OCI-M2 (cell line): Measurements from ENCODE around the gene MAB21L4.

Experiments used
- DNase-seq: peaks from one replicate; lab custom pipeline; 2025; ENCODE audit not compliant: unreplicated experiment; lab: John Stamatoyannopoulos, UW

Gene MAB21L4

DNA sequence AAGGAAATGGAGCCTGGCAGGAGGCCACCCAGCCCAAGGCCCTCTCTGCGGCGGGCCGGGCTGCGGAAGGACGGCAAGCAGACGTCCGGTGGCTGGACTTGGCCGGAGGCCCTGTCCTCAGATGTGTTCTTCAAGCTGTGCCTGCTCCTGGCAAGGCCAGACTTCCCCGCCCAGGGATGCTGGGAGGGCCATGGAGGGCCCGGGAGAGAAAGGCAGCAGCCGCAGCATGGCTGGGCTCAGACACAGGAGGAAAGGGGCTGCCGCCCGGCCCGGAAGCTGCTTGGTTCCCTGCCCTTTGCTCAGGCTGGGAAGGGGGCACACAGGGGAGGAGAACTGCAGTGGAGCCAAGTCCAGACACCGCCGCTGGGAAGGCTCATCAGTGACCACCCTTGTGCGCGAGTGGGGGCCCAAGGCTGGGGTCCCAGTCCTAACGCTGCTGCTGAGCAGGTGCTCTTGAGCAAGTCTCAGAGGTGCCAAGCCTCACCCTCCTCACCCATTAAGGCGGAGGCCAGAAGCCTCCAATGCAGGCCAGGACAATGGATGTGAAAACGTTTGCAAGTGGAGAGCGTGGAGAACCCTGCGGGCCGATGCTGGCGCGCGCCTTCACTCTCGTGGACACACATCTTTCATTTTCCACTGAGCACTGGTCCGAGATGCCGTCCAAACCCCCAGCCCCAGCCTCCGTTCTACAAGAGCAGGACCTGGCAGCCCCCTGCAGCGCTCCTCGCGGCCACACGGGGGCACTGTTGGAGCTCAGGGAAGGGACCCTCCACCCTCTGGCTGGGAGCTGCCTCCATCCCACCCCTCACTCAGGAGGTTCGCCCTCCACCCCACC lies 18.1 kb upstream of the MAB21L4 start:
- DNase-seq, result no peak

DNA sequence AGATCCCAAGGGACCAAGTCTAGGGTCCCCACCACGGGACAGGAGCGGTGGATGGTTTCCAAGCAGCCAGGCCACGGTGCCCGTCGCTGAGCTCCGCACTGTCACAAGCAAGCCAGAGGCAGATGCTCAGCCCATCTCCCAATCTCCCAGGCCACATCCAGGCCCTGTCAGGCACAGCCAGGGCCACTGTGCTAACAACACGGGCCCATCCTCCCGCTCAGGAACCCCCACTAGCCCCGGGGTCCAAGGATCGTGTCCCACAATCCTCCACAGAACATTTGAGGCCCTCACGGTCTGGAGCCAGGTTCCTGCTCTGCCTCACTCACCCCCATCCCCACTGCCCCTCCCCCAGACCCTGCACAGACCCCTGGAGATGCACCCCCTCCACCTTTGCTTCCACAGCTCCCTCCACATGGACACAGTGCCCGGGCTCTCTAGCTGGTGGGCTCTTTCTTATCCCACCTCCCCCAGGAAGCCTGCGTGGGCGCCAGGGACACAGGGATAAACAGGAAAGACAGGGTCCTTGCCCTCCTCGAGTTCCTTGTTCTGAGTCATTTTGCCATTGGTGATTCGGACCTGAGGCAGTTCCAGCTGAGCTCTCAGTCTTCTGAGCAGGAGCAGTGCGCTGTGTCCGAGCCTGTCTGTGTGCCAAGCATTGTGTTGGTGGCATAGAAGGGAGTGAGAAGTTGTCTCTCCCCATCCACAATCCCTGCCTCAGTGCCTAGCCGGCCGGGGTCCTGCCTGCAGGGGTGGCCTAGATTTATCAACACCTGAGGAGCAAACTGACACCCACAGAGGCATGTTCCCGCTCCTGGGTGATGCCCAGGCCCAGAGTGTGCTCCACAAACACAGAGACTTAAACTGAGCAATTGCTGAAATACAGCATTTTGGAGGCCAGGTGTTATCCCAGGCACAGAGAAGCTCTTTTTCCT lies 17.2 kb upstream of the MAB21L4 start:
- DNase-seq, result no peak

DNA sequence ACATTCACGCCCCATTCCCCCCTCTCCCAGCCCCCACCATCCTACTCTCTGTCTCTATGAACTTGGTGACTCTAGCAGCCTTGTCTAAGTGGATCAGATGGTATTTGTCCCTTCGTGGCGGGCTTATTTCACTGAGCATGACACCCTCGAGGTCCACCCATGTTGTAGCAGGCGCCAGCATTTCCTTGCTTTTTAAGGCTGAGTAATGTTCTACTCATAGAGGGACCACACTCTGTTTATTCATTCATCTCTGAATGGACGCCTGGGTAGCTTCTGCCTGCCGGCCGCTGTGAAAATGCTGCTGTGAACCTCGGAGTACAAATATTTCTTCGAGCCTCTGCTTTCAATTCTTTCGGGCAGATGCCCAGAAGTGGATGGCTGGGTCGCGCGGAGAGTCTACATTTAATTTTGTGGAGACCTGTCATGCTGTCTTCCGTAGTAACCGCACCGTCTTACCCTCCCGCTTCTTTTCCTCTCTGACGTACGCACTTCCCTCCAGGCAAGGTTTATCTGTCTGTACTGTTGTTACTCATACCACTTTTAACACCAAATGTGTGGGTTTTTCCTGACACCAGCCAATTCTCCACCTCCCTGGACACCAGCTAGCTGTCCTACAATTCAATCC lies 15.8 kb upstream of the MAB21L4 start:
- DNase-seq, result no peak

DNA sequence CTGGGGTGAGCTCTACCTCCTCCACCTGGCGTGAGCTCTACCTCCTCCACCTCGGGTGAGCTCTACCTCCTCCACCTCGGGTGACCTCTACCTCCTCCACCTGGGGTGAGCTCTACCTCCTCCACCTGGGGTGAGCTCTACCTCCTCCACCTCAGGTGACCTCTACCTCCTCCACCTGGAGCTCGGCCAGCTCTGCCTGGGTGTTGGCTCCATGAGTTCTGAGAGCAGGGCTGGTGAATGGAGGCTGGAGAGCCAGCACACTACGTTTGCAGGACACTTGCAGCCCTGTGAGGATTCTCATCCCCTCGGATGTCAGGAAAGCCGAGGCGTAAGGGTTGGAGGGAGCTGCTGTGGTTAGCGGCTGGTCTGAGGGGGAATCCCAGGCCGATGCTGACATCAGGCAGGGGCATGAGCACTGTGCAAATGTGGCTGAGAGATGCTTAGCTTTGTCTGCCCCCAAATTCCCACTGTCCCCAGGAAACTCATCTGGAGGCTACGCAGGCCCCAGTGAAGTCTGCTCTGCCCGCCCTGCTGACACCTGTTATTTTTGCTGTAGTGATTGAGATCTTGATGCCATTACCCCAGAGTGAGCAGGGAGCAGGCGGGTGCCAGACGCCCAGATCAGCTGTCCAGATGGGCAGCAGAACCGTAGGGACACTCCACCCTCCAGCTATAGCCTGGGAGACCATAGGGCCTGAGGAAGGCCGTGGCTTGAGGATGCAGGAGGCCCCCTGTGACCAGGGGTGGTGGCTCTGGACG lies 13.4 kb upstream of the MAB21L4 start:
- DNase-seq, result no peak

DNA sequence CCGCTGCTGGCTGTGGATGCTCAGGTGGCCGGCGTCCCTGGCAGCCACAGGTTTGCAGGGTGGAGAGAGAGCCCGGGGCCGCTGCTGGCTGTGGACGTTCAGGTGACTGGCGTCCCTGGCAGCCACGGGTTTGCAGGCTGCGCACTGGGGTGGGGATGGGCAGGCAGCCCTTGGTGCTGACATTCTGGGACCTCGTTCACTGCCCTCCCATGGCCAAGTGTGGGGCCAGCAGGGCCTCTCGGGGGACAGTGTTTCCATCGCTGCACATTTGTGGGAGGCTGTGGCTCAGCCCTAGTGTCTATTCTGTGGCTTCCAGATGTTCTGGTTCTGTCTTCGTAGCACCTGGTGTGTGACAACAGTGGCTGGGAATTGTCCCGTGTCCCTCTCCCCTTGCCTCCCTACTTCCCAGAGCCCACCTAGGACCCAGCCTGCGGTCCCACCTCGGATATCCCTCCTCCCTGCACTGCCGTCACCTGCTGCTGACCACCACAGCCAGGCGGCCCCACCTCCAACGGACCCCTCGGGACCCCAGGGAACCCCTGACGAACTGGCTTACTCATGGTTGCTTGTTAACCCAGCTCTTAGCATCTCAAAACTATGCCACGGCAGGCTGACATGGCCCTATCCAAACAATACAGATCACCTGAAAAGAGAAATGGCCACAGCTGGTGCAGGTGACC lies 11.1 kb upstream of the MAB21L4 start:
- DNase-seq, result no peak

DNA sequence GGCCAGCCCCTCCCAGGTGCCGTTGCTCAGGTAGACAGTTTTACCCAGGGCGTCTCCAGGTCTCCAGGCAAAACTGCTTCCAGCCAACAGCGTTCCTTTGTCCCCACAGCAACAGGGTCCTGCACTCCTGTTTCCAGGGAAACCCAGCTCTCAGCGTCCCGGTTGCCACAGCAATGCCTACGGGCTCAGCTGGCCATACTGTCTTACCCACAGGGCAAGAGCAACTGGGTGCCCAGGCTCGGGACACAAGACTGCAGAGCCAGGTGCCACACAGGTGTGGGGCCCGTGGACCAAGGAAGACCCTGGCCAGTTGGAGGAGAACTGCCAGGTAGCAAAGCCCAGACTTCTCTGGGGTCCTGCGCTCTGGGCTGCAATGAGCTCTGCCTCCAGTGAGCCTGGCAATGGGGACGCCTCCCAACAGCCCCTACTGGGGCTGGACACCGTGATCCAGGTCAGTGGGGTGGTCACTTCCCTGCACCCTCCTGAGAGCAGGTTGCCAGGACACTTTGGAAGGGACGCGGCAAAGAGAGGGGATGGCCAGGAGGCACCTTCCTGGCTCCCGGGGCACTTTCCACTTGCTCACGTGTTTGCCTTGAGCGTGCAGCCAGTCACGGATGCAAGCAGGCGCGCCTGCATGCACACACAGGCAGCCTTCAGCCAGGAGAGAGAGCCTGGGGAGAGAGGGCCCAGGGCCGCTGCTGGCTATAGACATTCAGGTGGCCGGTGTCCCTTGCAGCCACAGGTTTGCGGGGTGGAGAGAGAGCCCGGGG lies 10.4 kb upstream of the MAB21L4 start, which contains the start of gene CROCC2:
Gene CROCC2 (plus strand): TSS at position 196 of the 770 bp plus-strand sequence. CDS start 178 bp downstream, at position 374.
- DNase-seq, result no peak

DNA sequence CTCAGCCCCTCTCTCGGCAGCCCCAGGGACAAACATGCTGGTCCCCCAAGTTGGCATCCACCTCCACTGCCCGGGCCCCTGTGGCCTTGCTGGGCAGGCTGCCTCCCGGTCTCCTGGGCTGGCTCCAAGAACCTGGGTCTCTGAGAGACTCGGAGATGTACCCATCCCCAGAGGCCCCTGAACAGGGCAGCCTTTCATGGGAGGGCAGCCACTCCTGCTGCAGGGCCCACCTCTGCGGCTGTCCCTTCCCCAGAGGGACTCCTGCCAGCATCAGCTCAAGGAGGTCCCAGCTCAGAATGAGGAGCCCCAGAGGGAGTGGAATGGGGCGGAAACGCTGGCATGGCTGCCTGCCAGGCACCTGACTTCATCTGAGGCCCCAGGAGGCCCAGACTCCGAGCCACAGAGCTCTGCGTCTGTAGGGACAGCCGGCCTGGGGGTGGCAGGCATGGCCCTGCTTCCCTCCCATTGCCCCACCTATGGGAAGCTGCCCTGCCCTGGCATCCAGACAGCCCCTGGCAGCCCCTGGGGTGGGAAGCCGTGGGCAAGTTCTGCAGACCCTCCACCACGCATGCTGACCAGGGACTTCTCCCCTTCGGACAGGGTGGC lies 9.3 kb upstream of the MAB21L4 start:
- DNase-seq, result no peak

DNA sequence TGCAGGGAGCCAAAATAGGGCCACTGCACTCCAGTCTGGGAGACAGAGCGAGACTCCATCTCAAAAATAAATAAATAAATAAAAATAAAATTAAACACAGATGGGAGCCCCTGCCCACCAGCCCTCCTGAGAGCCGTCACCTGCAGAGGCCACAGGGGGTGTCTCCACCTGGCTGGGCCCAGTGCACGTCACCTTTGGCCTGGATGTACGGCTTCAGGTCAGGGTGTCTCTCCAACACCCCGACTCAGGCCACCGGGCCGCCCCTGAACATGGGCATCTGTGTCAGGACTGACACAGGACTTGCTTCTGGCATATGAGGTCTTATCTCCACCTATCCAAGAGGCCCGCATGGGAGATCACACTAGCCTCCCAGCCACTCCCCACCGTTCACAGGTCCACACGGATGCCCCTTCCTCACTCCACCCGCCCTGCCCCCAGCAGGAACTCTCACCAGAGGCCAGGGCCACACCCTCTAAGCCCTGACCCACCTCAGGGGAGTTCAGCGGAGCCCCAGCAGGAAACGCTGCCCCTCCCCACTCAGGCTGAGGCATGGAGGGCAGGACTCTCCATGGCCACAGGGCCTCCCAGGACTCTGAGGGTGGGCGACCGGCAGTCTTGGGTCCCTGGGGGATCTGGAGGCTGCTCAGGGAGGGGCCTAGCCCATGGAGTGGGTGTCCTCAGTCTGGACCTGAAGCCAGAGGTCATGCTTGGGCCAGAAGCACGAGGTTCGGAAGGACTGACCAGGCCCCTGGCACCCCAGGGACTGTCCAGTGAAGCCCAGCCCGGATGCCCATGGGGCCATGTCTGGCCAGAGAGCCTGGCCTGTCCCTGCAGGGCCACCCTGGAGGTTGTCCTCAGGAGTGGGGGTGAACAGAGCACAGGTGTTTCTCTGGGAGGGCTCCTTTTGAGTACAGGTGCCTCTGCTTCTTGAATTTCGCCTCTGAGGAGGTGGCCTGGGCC lies 8.5 kb upstream of the MAB21L4 start:
- DNase-seq, result no peak

DNA sequence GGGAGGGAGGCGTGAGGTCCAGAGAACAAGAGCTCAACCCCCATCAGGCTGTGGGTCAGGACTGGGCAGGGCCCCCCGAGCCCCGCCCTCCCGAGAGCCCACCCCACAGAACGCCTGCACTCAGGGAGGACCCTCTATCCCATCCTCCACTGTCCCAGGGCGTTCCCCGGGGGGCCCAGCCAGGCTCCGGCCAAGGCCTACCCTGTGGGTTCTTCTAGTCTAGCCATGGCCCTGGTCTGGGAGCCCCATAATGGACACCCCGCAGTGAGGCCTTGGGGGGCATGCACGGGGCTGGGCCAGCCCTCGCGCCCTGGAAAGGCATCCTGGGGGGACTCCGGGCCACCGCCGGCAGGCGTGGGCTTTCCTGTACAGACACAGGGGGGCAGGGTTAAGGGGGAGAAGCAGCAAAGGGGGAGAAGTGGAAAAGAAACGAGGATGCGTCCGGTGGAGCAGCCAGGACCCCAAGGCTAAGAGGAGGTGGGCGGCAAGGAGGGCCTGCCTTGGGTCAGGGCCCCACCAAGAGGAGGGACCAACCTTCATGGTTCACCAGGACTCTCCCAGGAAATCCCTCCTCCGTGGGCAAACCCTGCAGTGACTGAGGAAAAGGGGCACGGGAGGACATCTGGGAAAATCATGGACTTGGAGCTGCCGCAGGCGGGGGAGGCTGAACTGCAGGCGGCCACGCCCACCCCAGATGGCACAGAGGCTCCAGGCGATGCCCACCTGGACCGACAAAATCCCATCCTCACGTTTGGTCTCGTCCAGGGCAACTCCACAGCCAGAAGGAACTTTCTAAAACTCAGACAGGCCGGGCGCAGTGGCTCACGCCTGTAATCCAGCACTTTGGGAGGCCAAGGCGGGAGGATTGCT lies 7.5 kb upstream of the MAB21L4 start:
- no peak for DNase-seq

DNA sequence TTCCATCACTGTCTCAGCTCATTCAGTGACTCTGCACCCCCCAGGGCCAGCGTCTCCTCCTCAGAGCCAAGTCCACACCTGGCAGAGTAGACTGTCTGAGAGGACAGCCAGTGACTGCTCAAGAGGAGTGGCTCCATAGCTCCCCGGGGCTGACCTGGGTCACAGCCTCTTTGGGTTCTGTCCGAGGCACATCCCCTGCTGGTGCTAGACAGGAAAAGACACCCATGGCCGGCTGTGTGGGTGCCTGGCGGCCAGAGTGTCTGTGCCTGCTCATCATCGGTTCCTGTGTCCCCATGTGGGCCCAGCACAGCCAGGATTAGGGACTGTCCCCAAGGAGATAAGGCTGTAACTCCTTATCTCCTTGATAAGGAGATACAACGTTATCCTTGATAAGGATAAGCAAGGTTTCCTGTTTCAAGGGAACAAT lies 6.7 kb upstream of the MAB21L4 start:
- DNase-seq, result no peak

DNA sequence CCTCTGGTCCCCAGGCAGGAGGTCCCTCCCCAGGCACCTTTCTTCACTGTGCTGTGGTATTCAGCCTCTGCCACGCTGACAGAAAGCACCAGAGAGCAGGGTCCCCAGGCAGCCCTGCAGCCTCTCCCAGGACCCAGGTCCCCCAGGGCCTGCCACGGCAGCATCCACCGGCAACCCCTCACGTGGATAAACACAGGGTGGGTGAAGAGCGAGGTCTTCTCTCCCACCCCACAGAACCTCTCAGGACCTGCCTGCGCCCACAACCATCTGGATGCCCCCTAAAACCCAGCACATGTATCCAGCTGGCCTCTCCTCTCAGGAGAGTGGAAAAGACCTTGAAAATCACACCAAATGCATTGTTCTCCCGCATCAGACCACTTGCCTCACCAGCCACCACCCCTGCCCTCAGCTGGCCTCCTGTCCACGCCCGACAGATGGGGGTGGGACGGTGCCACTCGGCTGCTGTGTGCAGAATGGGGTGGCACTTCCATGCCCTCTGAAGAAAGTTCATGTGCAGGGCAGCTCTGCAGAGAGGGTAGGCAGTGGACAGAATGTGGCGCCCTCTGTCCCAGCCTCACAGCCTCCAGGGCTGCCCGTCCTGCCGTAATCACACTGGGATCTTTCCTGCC lies 6.1 kb upstream of the MAB21L4 start:
- no peak for DNase-seq

DNA sequence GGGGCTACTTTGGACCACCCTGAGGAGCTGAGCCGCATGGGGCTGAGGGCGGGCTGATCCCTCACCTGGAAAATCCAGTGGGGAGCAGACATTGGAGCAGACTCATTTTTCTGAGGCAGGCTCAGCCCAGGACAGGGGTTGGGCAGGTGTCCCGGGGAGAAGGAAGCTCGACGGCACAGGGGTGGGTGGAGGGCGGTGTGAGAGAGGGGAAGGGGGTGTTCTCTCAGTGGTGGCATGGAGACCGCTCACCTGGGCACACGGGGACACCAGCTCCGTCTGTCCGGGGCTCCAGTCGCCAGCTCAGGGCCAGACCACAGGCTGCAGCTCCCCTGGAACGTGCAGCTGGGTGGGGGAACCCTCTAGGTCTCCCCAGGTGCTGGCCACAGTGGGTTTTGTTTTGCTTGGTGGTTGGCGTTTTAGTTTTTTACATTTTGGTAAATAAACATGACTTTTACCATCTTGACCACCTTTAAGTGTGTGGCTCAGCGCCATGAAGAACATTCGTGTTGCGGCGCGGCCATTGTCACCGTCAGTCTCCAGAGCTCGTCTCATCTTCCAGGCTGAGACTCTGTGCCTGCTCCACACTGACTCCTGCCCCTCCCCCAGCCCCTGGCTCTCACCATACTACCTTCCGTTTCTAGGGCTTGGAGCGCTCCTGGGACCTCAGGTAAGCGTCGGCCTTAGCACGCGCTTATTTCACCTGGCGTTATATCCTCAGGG lies 4.3 kb upstream of the MAB21L4 start:
- DNase-seq, result no peak

DNA sequence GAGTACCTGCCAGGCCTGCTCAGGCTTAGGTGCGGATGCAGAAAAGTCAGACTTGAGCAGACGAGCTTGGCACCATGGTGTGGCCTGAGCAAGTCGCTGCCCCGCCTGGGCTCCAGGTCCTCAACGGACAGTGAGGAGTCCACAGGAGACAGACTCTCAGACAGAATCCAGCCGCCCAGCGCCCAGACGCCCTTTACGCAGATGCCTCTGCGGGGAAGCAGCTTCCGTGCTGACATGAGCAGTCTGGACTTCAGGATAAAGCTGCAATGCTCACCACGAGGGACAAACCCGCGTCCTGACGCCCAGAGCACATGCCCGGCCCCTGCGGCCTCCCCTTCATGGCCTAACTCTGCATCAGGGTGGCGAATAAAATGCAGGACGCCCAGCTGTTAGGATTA lies 3.5 kb upstream of the MAB21L4 start:
- DNase-seq, result no peak

DNA sequence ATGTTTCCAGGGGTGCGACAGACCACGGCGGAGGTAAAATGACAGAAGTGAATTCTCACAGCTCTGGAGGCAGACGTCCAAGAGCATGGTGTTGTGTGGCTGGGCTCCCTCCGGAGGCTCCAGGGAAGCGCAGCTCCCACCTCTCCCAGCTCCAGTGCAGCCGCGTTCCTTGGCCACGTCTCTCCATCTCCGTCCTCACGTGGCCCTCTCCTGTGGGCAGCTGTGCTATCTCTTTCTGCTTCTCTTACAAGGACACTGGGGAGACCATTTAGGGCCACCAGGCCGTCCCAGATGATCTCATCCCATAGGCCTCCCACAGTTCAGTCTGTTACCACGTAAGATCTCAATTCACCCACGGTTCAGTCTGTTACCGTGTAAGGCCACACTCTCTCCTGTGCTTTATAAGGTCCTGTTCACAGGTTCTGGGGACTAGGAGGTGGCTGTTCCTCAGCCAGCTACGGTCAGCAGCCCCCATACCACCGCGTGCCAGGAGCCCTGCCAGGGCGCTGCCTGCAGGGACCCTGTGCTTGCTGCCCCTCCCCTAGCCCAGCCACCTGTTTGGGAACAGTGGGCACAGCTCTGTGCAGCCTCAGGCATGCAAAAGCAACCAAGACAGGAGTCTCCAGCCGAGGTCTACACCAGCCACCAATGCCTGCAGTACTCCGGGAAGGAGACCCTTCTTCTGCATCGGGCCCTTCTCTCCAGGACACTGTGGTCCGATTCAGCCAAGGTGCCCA lies 2.9 kb upstream of the MAB21L4 start:
- DNase-seq, result no peak

DNA sequence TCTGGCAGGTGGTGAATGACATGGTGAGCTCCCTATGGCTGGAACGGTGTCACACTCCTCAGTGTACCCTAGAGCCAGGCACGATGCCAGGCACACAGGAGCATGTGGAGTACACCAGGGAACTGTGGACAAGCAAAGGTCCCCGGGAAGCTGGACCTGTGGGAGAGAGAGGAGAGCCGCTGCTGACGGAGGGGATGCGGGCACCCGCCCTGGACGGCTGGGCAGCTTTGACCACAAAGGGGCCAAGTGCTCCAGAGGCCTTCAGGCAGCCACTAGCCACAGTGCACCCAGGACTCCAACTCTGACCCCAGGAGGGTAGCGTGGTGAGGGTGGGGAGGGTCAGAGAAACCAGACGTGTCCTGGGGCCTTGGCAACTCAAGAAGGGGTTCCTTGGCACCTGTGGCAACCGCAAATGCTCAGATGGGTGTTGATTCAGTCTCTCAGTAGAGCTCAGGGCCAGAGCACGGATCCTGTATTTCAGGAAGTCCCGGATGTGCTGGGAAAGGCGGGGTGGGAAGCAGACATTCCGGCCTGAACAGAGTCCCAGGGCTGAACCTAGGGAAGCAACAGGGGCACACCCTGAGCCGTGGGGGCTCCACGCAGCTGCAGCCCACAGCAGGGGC lies 2.3 kb upstream of the MAB21L4 start:
- no peak for DNase-seq
